ENCODE measurements around the gene HS6ST1. TPM values are rescaled to one million over a fixed set of nuclear protein-coding genes. Genes with fewer than 3 reads are reported as not detected.

HS6ST1 gene
- total RNA-seq, 4 donors from 2014 or later = 11.2 to 32.2 (median 14.7) TPM

- TF ChIP-seq CTCF (IDR thresholded peaks at IDR 0.05; ENCODE audit: low read depth) = no peak
Observed at GRCh38 chr2:128303095-128303791, 15.4 kb downstream of the HS6ST1 start.

- no peak for TF ChIP-seq CTCF (IDR thresholded peaks at IDR 0.05; ENCODE audit: low read depth)
Observed at GRCh38 chr2:128302744-128303067, 16.0 kb downstream of the HS6ST1 start.

GRCh38 chr2:128302011-128302743 lies 16.5 kb downstream of the HS6ST1 start:
- TF ChIP-seq CTCF (IDR thresholded peaks at IDR 0.05; ENCODE audit: low read depth) = no peak

- TF ChIP-seq CTCF (IDR thresholded peaks at IDR 0.05; ENCODE audit: low read depth) = no peak
Observed at GRCh38 chr2:128301501-128301966, 17.1 kb downstream of the HS6ST1 start.

GRCh38 chr2:128301021-128301420 lies 17.6 kb downstream of the HS6ST1 start:
- no peak for TF ChIP-seq CTCF (IDR thresholded peaks at IDR 0.05; ENCODE audit: low read depth)

GRCh38 chr2:128300151-128301020 lies 18.3 kb downstream of the HS6ST1 start:
- TF ChIP-seq CTCF (IDR thresholded peaks at IDR 0.05; ENCODE audit: low read depth) = no peak

- TF ChIP-seq CTCF (IDR thresholded peaks at IDR 0.05; ENCODE audit: low read depth) = no peak
Observed at GRCh38 chr2:128299628-128300027, 19.0 kb downstream of the HS6ST1 start.
